Measurements from ENCODE around the gene ARHGAP35. TPM values are rescaled to one million over a fixed set of nuclear protein-coding genes. Genes with fewer than 3 reads are reported as not detected.

ARHGAP35 gene
- total RNA-seq, 1 donor from 2014 or later: 30.3 TPM

Other genes starting within 250 kb of the ARHGAP35 start
- 3.1 TPM for gene PTGIR, start 235.9 kb upstream of the ARHGAP35 start, total RNA-seq
- gene GNG8, start 224.8 kb upstream of the ARHGAP35 start, total RNA-seq: not detected
- 7.3 TPM for gene DACT3, start 199.8 kb upstream of the ARHGAP35 start, total RNA-seq
- gene PRKD2, start 143.9 kb upstream of the ARHGAP35 start, total RNA-seq: 13.6 TPM
- 5.7 TPM for gene FKRP, start 114.9 kb upstream of the ARHGAP35 start, total RNA-seq
- 28.2 TPM for gene STRN4, start 114.5 kb upstream of the ARHGAP35 start, total RNA-seq
- gene SLC1A5, start 72.4 kb upstream of the ARHGAP35 start, total RNA-seq: 24.5 TPM
- gene AP2S1, start 10.2 kb upstream of the ARHGAP35 start, total RNA-seq: 50.1 TPM
- gene NPAS1, start 158.8 kb downstream of the ARHGAP35 start, total RNA-seq: 1.0 TPM
- gene TMEM160, start 187.6 kb downstream of the ARHGAP35 start, total RNA-seq: 9.4 TPM